ENCODE data around the gene OSTM1.
"Not testable (repeated sequence)": the region's sequence is repeated elsewhere in the genome, so short reads cannot be mapped to it uniquely, and the experiment has no call there.

Gene OSTM1

GRCh38 chr6:108020472-108021116 is 53.9 kb downstream of the OSTM1 start:
- no peak for DNase-seq (ENCODE audit: low read depth)

- not testable (repeated sequence) for DNase-seq (ENCODE audit: low read depth)
Observed at GRCh38 chr6:108016283-108016682, 58.3 kb downstream of the OSTM1 start.

DNA sequence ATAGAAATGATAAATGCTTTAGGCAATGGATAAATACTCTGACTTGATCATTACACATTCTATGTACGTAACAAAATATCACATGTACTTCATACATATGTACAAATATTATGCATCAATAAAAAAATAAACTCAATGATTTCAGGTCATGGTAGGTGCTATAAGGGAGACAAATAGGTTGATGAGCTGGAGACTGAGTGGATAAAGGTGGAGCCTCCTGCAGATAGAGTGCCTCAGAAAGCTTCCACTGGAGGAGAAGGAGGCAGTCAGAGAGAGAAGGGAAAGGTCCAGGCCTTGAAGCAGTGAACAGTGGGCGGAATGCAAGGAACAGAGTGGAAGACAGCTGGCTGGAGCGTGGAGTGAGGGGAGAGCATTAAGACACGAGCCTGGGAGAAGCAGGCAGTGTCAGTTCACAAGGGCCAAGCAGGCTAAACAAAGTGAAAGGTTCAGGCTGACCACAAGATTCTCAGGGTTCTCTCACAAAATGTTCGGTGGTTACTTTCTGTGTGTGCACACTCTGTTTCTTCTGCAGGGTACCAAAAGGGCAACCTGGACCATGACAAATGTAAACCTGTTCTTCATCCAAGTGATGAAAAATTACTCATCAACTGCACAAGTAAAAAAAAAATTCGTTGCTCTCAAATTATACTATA is 60.6 kb downstream of the OSTM1 start:
- DNase-seq (ENCODE audit: low read depth), result no peak

DNA sequence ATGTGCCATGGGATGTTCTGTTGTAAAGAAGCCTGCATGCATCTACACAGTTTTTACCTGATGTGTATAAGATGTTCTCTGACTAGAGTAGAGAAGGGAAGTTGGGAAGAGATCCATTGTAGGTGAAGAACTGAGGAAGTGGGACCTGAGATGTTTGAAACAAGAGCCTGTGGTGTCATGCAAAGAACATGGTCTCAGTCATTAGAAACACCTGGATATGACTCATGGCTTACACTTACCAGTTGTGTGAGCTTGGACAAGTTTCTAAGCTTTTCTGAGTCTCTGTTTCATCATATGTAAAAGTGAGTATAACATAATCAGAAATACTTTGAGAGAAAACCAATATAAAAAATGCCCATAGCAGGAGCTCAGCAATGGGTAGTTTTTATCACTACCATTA is 64.6 kb downstream of the OSTM1 start:
- DNase-seq (ENCODE audit: low read depth), result no peak

DNA sequence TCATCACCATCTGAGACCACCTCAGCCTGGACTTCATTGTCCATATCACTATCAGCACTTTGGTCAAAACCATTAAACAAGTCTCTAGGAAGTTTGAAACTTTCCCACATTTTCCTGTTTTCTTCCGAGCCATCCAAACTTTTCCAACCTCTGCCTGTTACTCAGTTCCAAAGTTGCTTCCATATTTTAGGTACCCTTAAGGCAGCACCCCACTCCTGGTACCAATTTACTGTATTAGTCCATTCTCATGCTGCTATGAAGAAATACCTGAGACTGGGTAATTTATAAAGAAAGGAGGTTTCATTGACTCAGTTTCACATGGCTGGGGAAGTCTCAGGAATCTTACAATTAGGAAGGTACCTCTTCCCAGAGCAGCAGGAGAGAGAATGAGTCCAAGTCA is 65.3 kb downstream of the OSTM1 start:
- DNase-seq (ENCODE audit: low read depth), result not testable (repeated sequence)

- DNase-seq (ENCODE audit: low read depth), result no peak
Observed at GRCh38 chr6:108008363-108008762, 66.2 kb downstream of the OSTM1 start.

- DNase-seq (ENCODE audit: low read depth), result no peak
Observed at GRCh38 chr6:108005961-108006360, 68.6 kb downstream of the OSTM1 start.

DNA sequence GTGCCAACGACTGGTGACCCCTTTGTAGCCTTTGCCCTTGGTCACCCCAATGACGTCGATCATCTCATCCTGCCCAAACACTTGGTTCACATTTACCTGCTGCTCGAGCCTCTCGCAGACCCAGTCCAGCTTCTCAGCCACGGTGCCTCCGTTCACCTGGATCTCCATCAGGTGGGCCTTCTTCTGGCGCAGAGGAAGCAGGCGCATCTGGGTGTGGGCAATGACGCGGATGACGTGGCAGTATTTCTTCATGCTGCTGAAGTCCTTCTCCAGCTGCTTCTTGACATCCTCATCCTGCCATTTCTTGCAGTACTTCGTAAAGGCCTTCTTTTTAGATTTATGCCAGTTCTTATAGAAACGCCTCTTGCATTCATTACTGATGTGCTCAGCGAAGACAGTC is 69.7 kb downstream of the OSTM1 start:
- no peak for DNase-seq (ENCODE audit: low read depth)

- DNase-seq (ENCODE audit: low read depth), result no peak
Observed at GRCh38 chr6:108002365-108003221, 71.9 kb downstream of the OSTM1 start.

GRCh38 chr6:108001696-108002231 is 72.8 kb downstream of the OSTM1 start:
- DNase-seq (ENCODE audit: low read depth), result no peak

GRCh38 chr6:108000259-108000658 is 74.3 kb downstream of the OSTM1 start:
- not testable (repeated sequence) for DNase-seq (ENCODE audit: low read depth)

DNA sequence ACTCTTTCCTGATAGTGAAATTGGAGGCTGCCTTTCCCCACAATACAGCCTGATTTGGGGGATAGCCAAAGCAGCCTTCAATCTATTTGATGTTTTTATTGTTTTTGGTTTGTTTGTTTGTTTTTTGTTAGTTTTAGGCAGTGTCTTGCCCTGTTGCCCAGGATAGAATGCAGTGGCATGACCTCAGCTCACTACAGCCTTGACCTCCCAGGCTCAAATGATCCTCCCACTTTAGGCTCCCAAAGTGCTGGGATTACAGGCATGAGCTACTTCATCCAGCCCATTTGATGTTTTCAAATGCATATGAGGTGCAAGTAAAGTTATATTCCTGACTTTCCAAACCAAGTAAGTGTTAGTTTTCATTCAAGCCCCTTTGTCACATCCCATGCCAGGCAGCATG is 75.2 kb downstream of the OSTM1 start:
- no peak for DNase-seq (ENCODE audit: low read depth)

DNA sequence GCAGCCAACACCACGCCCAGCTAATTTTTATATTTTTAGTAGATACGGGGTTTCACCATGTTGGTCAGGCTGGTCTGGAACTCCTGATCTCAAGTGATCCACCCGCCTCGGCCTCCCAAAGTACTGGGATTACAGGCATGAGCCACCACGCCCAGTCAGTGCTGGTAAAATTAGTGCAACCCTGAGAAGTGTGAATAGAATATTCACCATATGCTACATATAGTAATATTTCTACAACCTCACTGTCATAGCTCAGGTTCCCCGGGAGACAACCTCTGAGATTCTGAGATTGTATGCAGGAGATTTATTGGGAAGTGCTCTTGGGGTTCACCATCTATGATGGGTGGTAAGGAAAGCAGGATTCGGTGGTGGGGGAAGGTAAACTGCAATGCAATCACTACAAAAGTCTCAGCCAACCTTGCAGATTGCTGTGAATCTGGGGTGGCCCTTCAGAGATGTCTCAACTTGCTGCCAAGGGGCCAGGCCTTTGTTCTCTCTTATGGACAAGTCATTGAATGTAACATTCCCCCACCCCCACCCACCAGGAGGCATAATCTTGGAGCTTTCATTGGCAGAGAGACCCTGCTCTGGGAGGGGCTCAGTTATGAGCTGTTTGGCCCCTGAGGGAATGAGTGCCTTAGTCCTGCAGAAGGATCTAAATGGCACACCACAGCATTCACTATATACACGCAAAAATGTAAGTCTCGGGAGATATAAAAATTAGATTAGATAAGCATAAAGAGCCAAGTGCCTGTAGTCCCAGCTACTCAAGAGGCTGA is 82.6 kb downstream of the OSTM1 start:
- no peak for DNase-seq (ENCODE audit: low read depth)
